Spleen (tissue), 11 donors: ENCODE measurements around the gene WASF2. TPM values are rescaled to one million over a fixed set of nuclear protein-coding genes. Genes with fewer than 3 reads are reported as not detected.

ENCODE experiments used
- DNase-seq: peaks from one replicate; pipeline ENCODE4 v3.0.0-alpha.2; 2020
- H3K27ac ChIP-seq, 8 donors: fragments of 200-600 bp; sonication (generic) in 7 of 8; 1 replicate in 4 of 8; 2 replicates in 4 of 8; pipeline versions ENCODE4 v1.5.0 to v1.8.0; 2016 to 2021; ENCODE audit warnings: inconsistent platforms in 4 of 8, mild to moderate bottlenecking in 4 of 8, moderate library complexity in 1 of 8
- H3K27me3 ChIP-seq, 7 donors: fragments of 200-600 bp; sonication (generic) in 6 of 7; replicated peaks in 1 of 7; 1 replicate in 4 of 7; 2 replicates in 3 of 7; pipeline versions ENCODE4 v1.5.0 to v1.8.0; 2016 to 2021; ENCODE audit warnings: inconsistent platforms in 3 of 7, mild to moderate bottlenecking in 1 of 7
- H3K36me3 ChIP-seq, 6 donors: fragments of 200-600 bp; sonication (generic) in 5 of 6; 1 replicate in 4 of 6; 2 replicates in 2 of 6; pipeline versions ENCODE4 v1.5.0 to v1.8.0; 2016 to 2021; ENCODE audit warnings: inconsistent platforms in 2 of 6
- H3K4me1 ChIP-seq, 6 donors: fragments of 200-600 bp; sonication (generic) in 5 of 6; 1 replicate in 3 of 6; 2 replicates in 3 of 6; pipeline versions ENCODE4 v1.5.0 to v1.8.0; 2016 to 2021; ENCODE audit warnings: inconsistent platforms in 3 of 6
- H3K4me3 ChIP-seq, 8 donors: fragments of 200-600 bp; sonication (generic) in 7 of 8; 1 replicate in 4 of 8; 2 replicates in 4 of 8; pipeline versions ENCODE4 v1.5.0 to v1.8.0; 2016 to 2021; ENCODE audit warnings: inconsistent platforms in 4 of 8, mild to moderate bottlenecking in 4 of 8, moderate library complexity in 2 of 8
- H3K9me3 ChIP-seq, 8 donors: fragments of 200-600 bp; sonication (generic) in 7 of 8; 1 replicate in 4 of 8; 2 replicates in 4 of 8; pipeline versions ENCODE4 v1.5.0 to v1.8.0; 2016 to 2021; ENCODE audit warnings: inconsistent platforms in 4 of 8
- POLR2A ChIP-seq, 3 donors: fragments of 450-650 bp; IDR thresholded peaks; one replicate each; pipeline ENCODE4 v1.5.1; 2017; ENCODE audit warnings: antibody characterized with exemption in 3 of 3, mild to moderate bottlenecking in 1 of 3
- POLR2AphosphoS5 ChIP-seq, 3 donors: sonication (generic); formaldehyde crosslinking; IDR thresholded peaks; one replicate each; pipeline ENCODE4 v1.5.1; 2017; ENCODE audit warnings: antibody characterized with exemption in 3 of 3
- WGBS, 5 donors: extraction: QIAGEN DNeasy Blood & Tissue Kit in 3 of 5; methylation state at CpG; one replicate each; pipeline versions ENCODE4 v1.1.5 to v1.1.7; 2013 to 2018; 5-methylcytosine and 5-hydroxymethylcytosine counted together
- intact Hi-C: fragments of 100-400 bp; cut with DNase I; formaldehyde crosslinking; loops from one replicate; pipeline ENCODE4 v1.15.0; 2023; ENCODE audit warnings: low total_unique reads
- polyA plus RNA-seq, 3 donors: library from polyadenylated mRNA; stranded (reverse); fragments of 200-250 nt; gene quantifications; one replicate each; pipeline ENCODE4 v1.2.1, GENCODE V29; 2013
- total RNA-seq, 7 donors: library from RNA; depleted of rRNA in 3 of 7; stranded (reverse); fragments of >200 nt in 3 of 7; fragmentation: NEBNext Ultra II Directional in 4 of 7; extraction: Animal tissue kit (Norgen Biotek cat#: 25700) in 4 of 7; gene quantifications; one replicate each; pipeline versions ENCODE4 v1.1.0 to v1.2.1, GENCODE V29; 2016 to 2021
- TF ChIP-seq, protein P1 (sequence below), 11 experiments: fragments of 200-600 bp in 7 of 11; fragments of 450-650 bp in 4 of 11; sonication (generic) in 4 of 11; IDR thresholded peaks in 8 of 11; conservative IDR thresholded peaks in 3 of 11; 1 replicate in 7 of 11; 2 replicates in 4 of 11; pipeline versions ENCODE4 v1.4.0 to v1.8.0; 2016 to 2021; ENCODE audit warnings: antibody characterized with exemption in 11 of 11, inconsistent platforms in 4 of 11, mild to moderate bottlenecking in 1 of 11
- donor health status: healthy with polysubstance abuse.
- donor health status: DM: no; HTN: no; CAD: no; lungs with moderate emphysema.
- donor health status: DM: no; HTN: no; CAD: no.
- donor health status: Bipolar disorder and iron deficiency.
- donor health status: healthy.
- donor health status: DM: no; HTN: no; CAD: no.
- donor health status: DM: yes; HTN: yes; CAD: no.

WASF2 gene
- total and polyA plus RNA-seq, 10 donors: 17.2 to 196 (median 95.6) TPM

DNA sequence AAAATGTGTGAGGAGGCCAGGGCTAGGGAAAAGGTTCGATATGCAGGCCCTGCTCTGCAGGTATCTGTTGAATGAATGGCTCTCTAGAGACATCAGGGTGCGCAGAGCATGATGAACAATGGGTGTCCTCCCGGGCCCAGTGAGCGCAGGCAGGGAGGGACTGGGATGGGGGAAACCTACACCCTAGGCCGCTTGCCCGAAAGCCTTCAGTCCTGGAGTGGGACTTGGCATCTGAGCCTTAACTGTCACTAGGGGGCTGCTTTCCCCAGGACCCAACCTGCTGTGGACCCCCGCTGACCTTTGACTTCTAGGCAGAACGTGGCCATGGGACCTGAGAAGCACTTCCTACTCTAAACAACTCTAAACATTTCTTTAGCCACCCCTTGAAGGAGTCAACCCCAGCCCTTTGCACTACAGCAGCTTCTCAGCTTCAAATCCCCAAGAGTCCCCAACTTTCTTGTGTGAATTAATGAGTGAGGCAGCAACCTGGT lies 122.8 kb downstream of the WASF2 start:
- Histone ChIP-seq H3K36me3 (peaks cover 0 to 25% (median 7%) of the 10 kb centered on the region in 6 donors), H3K9me3 (no peaks in the 10 kb centered on the region), H3K4me3 (peak overlapping the region in 7 of 8 donors; percentile 59 to 89 (median 68)), H3K27ac (peak overlapping the region; percentile 61 to 95 (median 90)), H3K4me1 (peaks cover 19 to 68% (median 55%) of the 10 kb centered on the region in 6 donors), H3K27me3 (no peaks in the 10 kb centered on the region)
- 50 to 64% (median 56%) methylated on average over 3 to 8 of the region's 8 CpGs for WGBS, 5 donors
- DNase-seq: no peak
- intact Hi-C loops: no loop called here
- TF ChIP-seq, protein P1, sequence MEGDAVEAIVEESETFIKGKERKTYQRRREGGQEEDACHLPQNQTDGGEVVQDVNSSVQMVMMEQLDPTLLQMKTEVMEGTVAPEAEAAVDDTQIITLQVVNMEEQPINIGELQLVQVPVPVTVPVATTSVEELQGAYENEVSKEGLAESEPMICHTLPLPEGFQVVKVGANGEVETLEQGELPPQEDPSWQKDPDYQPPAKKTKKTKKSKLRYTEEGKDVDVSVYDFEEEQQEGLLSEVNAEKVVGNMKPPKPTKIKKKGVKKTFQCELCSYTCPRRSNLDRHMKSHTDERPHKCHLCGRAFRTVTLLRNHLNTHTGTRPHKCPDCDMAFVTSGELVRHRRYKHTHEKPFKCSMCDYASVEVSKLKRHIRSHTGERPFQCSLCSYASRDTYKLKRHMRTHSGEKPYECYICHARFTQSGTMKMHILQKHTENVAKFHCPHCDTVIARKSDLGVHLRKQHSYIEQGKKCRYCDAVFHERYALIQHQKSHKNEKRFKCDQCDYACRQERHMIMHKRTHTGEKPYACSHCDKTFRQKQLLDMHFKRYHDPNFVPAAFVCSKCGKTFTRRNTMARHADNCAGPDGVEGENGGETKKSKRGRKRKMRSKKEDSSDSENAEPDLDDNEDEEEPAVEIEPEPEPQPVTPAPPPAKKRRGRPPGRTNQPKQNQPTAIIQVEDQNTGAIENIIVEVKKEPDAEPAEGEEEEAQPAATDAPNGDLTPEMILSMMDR (IDR thresholded peaks at IDR 0.05 in 8 of 11, conservative IDR thresholded peaks at IDR 0.05 in 3 of 11): no peak
- no peak for TF ChIP-seq POLR2AphosphoS5 (IDR thresholded peaks at IDR 0.05)
- TF ChIP-seq POLR2A (IDR thresholded peaks at IDR 0.05): no peak

- Histone ChIP-seq H3K4me3 (peak within 1 kb of the TSS; percentile 33 to 89 (median 67)), H3K27ac (peak within 1 kb of the TSS; percentile 68 to 95 (median 90)), H3K36me3 (peaks cover 0 to 31% (median 7%) of the 10 kb centered on the region in 6 donors), H3K4me1 (peaks cover 19 to 68% (median 55%) of the 10 kb centered on the region in 6 donors), H3K9me3 (no peaks in the 10 kb centered on the region), H3K27me3 (no peaks in the 10 kb centered on the region)
- intact Hi-C loops: no loop called here
- peak; percentile 91 for DNase-seq
- TF ChIP-seq POLR2A (IDR thresholded peaks at IDR 0.05): peak in 1 of 3 donors; percentile 56
- TF ChIP-seq, protein P1 (IDR thresholded peaks at IDR 0.05 in 8 of 11, conservative IDR thresholded peaks at IDR 0.05 in 3 of 11): peak in 5 of 11 experiments; percentile 11 to 42 (median 33)
- peak in 2 of 3 donors; percentile 89 to 91 for TF ChIP-seq POLR2AphosphoS5 (IDR thresholded peaks at IDR 0.05)
- 1 to 23% (median 2%) methylated on average over 6 to 67 of the region's 67 CpGs for WGBS, 5 donors
These were observed 123.4 kb downstream of the WASF2 start, which contains the start of gene MAP3K6 for GRCh38 chr1:27366411-27367159. Gene MAP3K6, minus strand, starts transcription at chr1:27366961. Its CDS starts 364 bp downstream, at chr1:27366597.

DNA sequence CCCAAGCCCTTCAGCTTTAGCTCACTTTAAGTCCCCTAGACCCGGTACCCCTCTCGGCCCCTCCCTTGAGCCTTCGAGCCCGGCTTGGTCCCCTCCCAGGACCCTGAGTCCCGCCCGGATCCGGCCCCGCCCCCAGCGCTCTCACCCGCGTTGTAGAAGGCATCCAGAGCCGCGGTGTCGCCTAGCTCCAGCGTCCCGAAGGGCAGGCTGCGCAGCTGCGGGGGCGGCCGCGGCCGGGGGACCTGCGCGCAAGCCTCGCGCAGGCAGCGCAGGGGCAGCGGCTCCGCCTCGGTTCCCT lies 123.9 kb downstream of the WASF2 start:
- peaks cover 0 to 36% (median 7%) of the 10 kb centered on the region in 6 donors for H3K36me3 ChIP-seq
- 0 to 1% (median 0%) methylated on average over 6 to 30 of the region's 30 CpGs for WGBS, 5 donors
- H3K27ac ChIP-seq: peak overlapping the region; percentile 68 to 95 (median 90)
- H3K4me3 ChIP-seq: peak overlapping the region; percentile 33 to 89 (median 67)
- peaks cover 19 to 71% (median 55%) of the 10 kb centered on the region in 6 donors for H3K4me1 ChIP-seq
- peak; percentile 43 to 79 (median 73) for TF ChIP-seq POLR2AphosphoS5 (IDR thresholded peaks at IDR 0.05)
- TF ChIP-seq, protein P1 (IDR thresholded peaks at IDR 0.05 in 8 of 11, conservative IDR thresholded peaks at IDR 0.05 in 3 of 11): no peak
- peak; percentile 94 for DNase-seq
- H3K27me3 ChIP-seq: no peaks in the 10 kb centered on the region
- intact Hi-C loops: no loop called here
- H3K9me3 ChIP-seq: no peaks in the 10 kb centered on the region
